H9 (cell line): Measurements from ENCODE around the gene KCNIP1. TPM values are rescaled to one million over a fixed set of nuclear protein-coding genes. Genes with fewer than 3 reads are reported as not detected.

Experiments
- DNase-seq: peaks from one replicate; pipeline ENCODE4 v3.0.0-alpha.2; 2017
- H2AFZ ChIP-seq: one replicate; pipeline ENCODE4 v1.6.1; 2013; ENCODE audit warnings: mild to moderate bottlenecking, low read length, control low read depth, moderate library complexity
- H2AK5ac ChIP-seq: 2 replicates; pipeline ENCODE4 v1.6.1; 2013; ENCODE audit warnings: low read length, control low read depth, mixed read lengths; ENCODE audit not compliant: insufficient read length
- H2BK120ac ChIP-seq: one replicate; pipeline ENCODE4 v1.6.1; 2013; ENCODE audit warnings: low read depth, mild to moderate bottlenecking, low read length, control low read depth, inconsistent platforms; ENCODE audit not compliant: poor library complexity, severe bottlenecking
- H2BK12ac ChIP-seq: 2 replicates; pipeline ENCODE4 v1.6.1; 2013; ENCODE audit warnings: low read length, control low read depth, mixed read lengths, low read depth; ENCODE audit not compliant: insufficient read length
- H2BK15ac ChIP-seq: 2 replicates; pipeline ENCODE4 v1.6.1; 2013; ENCODE audit warnings: low read depth, low read length, control low read depth
- H2BK20ac ChIP-seq: one replicate; pipeline ENCODE4 v1.6.1; 2013; ENCODE audit warnings: low read depth, mild to moderate bottlenecking, low read length, control low read depth, inconsistent platforms; ENCODE audit not compliant: poor library complexity, severe bottlenecking
- H2BK5ac ChIP-seq: 2 replicates; pipeline ENCODE4 v1.6.1; 2013; ENCODE audit warnings: low read length, control low read depth, mixed read lengths; ENCODE audit not compliant: insufficient read length
- H3K14ac ChIP-seq: 2 replicates; pipeline ENCODE4 v1.6.1; 2013; ENCODE audit warnings: low read length, control low read depth; ENCODE audit not compliant: insufficient read depth
- H3K18ac ChIP-seq: 2 replicates; pipeline ENCODE4 v1.6.1; 2013; ENCODE audit warnings: low read depth, mild to moderate bottlenecking, mixed read lengths, low read length, control low read depth; ENCODE audit not compliant: insufficient read length
- H3K23ac ChIP-seq: 2 replicates; pipeline ENCODE4 v1.6.1; 2013; ENCODE audit warnings: low read length, control low read depth, mixed read lengths, low read depth; ENCODE audit not compliant: insufficient read length
- H3K23me2 ChIP-seq: 2 replicates; pipeline ENCODE4 v1.6.1; 2013; ENCODE audit warnings: low read depth, mild to moderate bottlenecking, mixed read lengths, low read length, control low read depth; ENCODE audit not compliant: insufficient read length, poor library complexity, severe bottlenecking
- H3K27ac ChIP-seq: 2 replicates; pipeline ENCODE4 v1.5.1; 2013; ENCODE audit warnings: low read length, control low read depth, mixed read lengths, low read depth; ENCODE audit not compliant: insufficient read length
- H3K27me3 ChIP-seq: 2 replicates; pipeline ENCODE4 v1.6.1; 2013; ENCODE audit warnings: low read length, control low read depth, inconsistent platforms; ENCODE audit not compliant: insufficient read depth
- H3K4ac ChIP-seq: 2 replicates; pipeline ENCODE4 v1.6.1; 2013; ENCODE audit warnings: low read depth, mild to moderate bottlenecking, control low read depth, inconsistent platforms, low read length, moderate library complexity
- H3K4me1 ChIP-seq: 2 replicates; pipeline ENCODE4 v1.6.1; 2013; ENCODE audit warnings: low read length, control low read depth, inconsistent platforms; ENCODE audit not compliant: insufficient read depth
- H3K4me2 ChIP-seq: 2 replicates; pipeline ENCODE4 v1.6.1; 2013; ENCODE audit warnings: low read length, control low read depth, mixed read lengths; ENCODE audit not compliant: insufficient read length, insufficient read depth
- H3K56ac ChIP-seq: 2 replicates; pipeline ENCODE4 v1.6.1; 2013; ENCODE audit warnings: low read depth, mild to moderate bottlenecking, mixed read lengths, low read length, control low read depth; ENCODE audit not compliant: insufficient read length
- H3K79me1 ChIP-seq: 2 replicates; pipeline ENCODE4 v1.6.1; 2013; ENCODE audit warnings: low read depth, mild to moderate bottlenecking, moderate library complexity, low read length, control low read depth, inconsistent platforms; ENCODE audit not compliant: insufficient read depth, poor library complexity, severe bottlenecking
- H3K79me2 ChIP-seq: 2 replicates; pipeline ENCODE4 v1.6.1; 2013; ENCODE audit warnings: low read length, control low read depth, inconsistent platforms; ENCODE audit not compliant: insufficient read depth
- H3K9ac ChIP-seq: 2 replicates; pipeline ENCODE4 v1.6.1; 2013; ENCODE audit warnings: low read length, control low read depth, mixed read lengths; ENCODE audit not compliant: insufficient read length; ENCODE audit errors: extremely low read depth
- H3K9me3 ChIP-seq: one replicate; pipeline ENCODE4 v1.6.1; 2013; ENCODE audit warnings: low read depth, low read length, inconsistent platforms; ENCODE audit not compliant: control insufficient read depth
- H3T11ph ChIP-seq: one replicate; pipeline ENCODE4 v1.6.1; 2013; ENCODE audit warnings: mild to moderate bottlenecking, low read length, control low read depth, inconsistent platforms
- H4K20me1 ChIP-seq: one replicate; pipeline ENCODE4 v1.6.1; 2013; ENCODE audit not compliant: control insufficient read depth, insufficient read length, insufficient read depth
- H4K5ac ChIP-seq: 2 replicates; pipeline ENCODE4 v1.6.1; 2013; ENCODE audit warnings: low read depth, mild to moderate bottlenecking, mixed read lengths, low read length, control low read depth; ENCODE audit not compliant: insufficient read length
- H4K8ac ChIP-seq: replicated peaks from 2 replicates; pipeline ENCODE4 v1.6.1; 2013; ENCODE audit warnings: low read length, control low read depth, mixed read lengths, low read depth; ENCODE audit not compliant: insufficient read length
- H4K91ac ChIP-seq: 2 replicates; pipeline ENCODE4 v1.6.1; 2013; ENCODE audit warnings: low read depth, mild to moderate bottlenecking, moderate library complexity, mixed read lengths, low read length, control low read depth; ENCODE audit not compliant: insufficient read length
- H3K27ac Mint-ChIP-seq, 3 experiments: 2 replicates in 2 of 3; 3 replicates in 1 of 3; pipeline ENCODE4 v1.8.0; 2020 to 2021; ENCODE audit warnings: mixed read lengths in 3 of 3, mild to moderate bottlenecking in 1 of 3, moderate library complexity in 1 of 3
- H3K27me3 Mint-ChIP-seq: 2 replicates; pipeline ENCODE4 v1.8.0; 2021; ENCODE audit warnings: low read depth, mild to moderate bottlenecking, moderate library complexity, mixed read lengths
- H3K36me3 Mint-ChIP-seq, 3 experiments: 2 replicates in 2 of 3; 3 replicates in 1 of 3; pipeline ENCODE4 v1.8.0; 2020 to 2021; ENCODE audit warnings: low read depth in 3 of 3, mixed read lengths in 3 of 3; ENCODE audit not compliant: insufficient read depth in 1 of 3
- H3K4me1 Mint-ChIP-seq, 2 experiments: 2 replicates each; pipeline ENCODE4 v1.8.0; 2020; ENCODE audit warnings: mixed read lengths in 2 of 2
- H3K4me3 Mint-ChIP-seq, 2 experiments: 2 replicates in 1 of 2; 3 replicates in 1 of 2; pipeline ENCODE4 v1.8.0; 2020 to 2021; ENCODE audit warnings: mild to moderate bottlenecking in 2 of 2, mixed read lengths in 2 of 2, moderate library complexity in 1 of 2
- H3K9me3 Mint-ChIP-seq, 2 experiments: 2 replicates in 1 of 2; 3 replicates in 1 of 2; pipeline ENCODE4 v1.8.0; 2020; ENCODE audit warnings: mild to moderate bottlenecking in 2 of 2, mixed read lengths in 2 of 2, moderate library complexity in 1 of 2
- CTCF ChIP-seq: fragments of 200-600 bp; sonication (generic); conservative IDR thresholded peaks from 3 replicates; pipeline ENCODE4 v1.8.0; 2021; ENCODE audit warnings: antibody characterized with exemption, mild to moderate bottlenecking
- WGBS: extraction: QIAGEN DNeasy Blood & Tissue Kit; methylation state at CpG from one replicate; pipeline ENCODE4 v1.1.7; 2013; ENCODE audit warnings: missing lambda C conversion rate, low lambda C conversion rate, mixed read lengths; ENCODE audit not compliant: insufficient read length; ENCODE audit errors: extremely low coverage; 5-methylcytosine and 5-hydroxymethylcytosine counted together
- total RNA-seq: library from RNA; stranded (reverse); gene quantifications from 2 replicates; pipeline ENCODE4 v1.2.1, GENCODE V29; 2021

Gene KCNIP1
- total RNA-seq, 1 experiment from 2014 or later, result 0.63 TPM

- Mint-ChIP-seq H3K9me3 (no peaks in the 10 kb centered on the region), H3K27ac (peak overlapping the region in 2 of 3 experiments; percentile 7 to 33; a peak in 3 of 7 replicates), H3K4me1 (peaks cover 34 to 40% of the 10 kb centered on the region in 2 experiments), H3K4me3 (peak overlapping the region; percentile 50 to 74; a peak in 4 of 5 replicates), H3K27me3 (peaks cover 17% of the 10 kb centered on the region), H3K36me3 (no peaks in the 10 kb centered on the region)
- Histone ChIP-seq H3K27ac (no peak overlapping the region), H3K14ac (no peak overlapping the region), H3K23me2 (peaks cover 9% of the 10 kb centered on the region), H2BK120ac (no peak overlapping the region), H3K4me1 (peaks cover 15% of the 10 kb centered on the region), H2BK20ac (no peak overlapping the region), H2BK12ac (no peak overlapping the region), H3K23ac (no peak overlapping the region), H3K27me3 (no peaks in the 10 kb centered on the region), H3K79me2 (no peaks in the 10 kb centered on the region), H2AK5ac (no peak overlapping the region), H3K9ac (no peak overlapping the region), H4K20me1 (no peaks in the 10 kb centered on the region), H3K56ac (no peak overlapping the region), H3K4ac (no peak overlapping the region), H3K9me3 (no peaks in the 10 kb centered on the region), H3K79me1 (no peaks in the 10 kb centered on the region), H3T11ph (no peak overlapping the region), H2AFZ (no peak overlapping the region), H4K91ac (no peak overlapping the region), H3K18ac (no peak overlapping the region), H3K4me2 (peak overlapping the region; percentile 70), H2BK15ac (no peak overlapping the region), H2BK5ac (no peak overlapping the region), H4K5ac (no peak overlapping the region), H4K8ac (no peak overlapping the region)
- WGBS, result no CpG with 5 or more reads among the region's 6 CpGs
- no peak for DNase-seq
- TF ChIP-seq CTCF, result no peak
Measured at GRCh38 chr5:170634256-170634990, 130.6 kb downstream of the KCNIP1 start.
